HepG2 (cell line): ENCODE results near the gene PLXND1. TPM values are rescaled to one million over a fixed set of nuclear protein-coding genes. Genes with fewer than 3 reads are reported as not detected.
A peak's percentile ranks its signal among the peaks of the same experiment; 100 is the strongest.

Source experiments
- ARNTL ChIP-seq: sonication (generic); formaldehyde crosslinking; IDR thresholded peaks from 2 replicates; pipeline ENCODE4 v1.4.0; 2020; ENCODE audit warnings: mild to moderate bottlenecking, missing genetic modification reagents
- BRCA1 ChIP-seq: sonication (generic); formaldehyde crosslinking; IDR thresholded peaks from 2 replicates; pipeline ENCODE4 v1.4.0; 2020; ENCODE audit warnings: missing genetic modification reagents
- EED ChIP-seq: sonication (generic); formaldehyde crosslinking; IDR thresholded peaks from 2 replicates; pipeline ENCODE4 v1.5.0; 2020; ENCODE audit warnings: mild to moderate bottlenecking, missing genetic modification reagents
- EP300 ChIP-seq, 3 experiments: sonication (generic) in 1 of 3; formaldehyde crosslinking in 1 of 3; IDR thresholded peaks; 2 replicates each; pipeline versions ENCODE4 v1.5.1 to v1.6.1; 2011 to 2020; ENCODE audit warnings: low read depth in 2 of 3, low read length in 2 of 3, borderline replicate concordance in 1 of 3, improper control_type of control experiment in 1 of 3, mild to moderate bottlenecking in 1 of 3, missing genetic modification reagents in 1 of 3, moderate library complexity in 1 of 3
- GABPA ChIP-seq, 2 experiments: IDR thresholded peaks; 2 replicates each; pipeline ENCODE4 v1.6.1; 2011 to 2016; ENCODE audit warnings: low read depth in 2 of 2, low read length in 1 of 2, missing biosample characterization in 1 of 2, missing genetic modification characterization in 1 of 2
- GATAD2A ChIP-seq: IDR thresholded peaks from 2 replicates; pipeline ENCODE4 v1.6.1; 2016
- HNF4A ChIP-seq: sonication (generic); formaldehyde crosslinking; IDR thresholded peaks from 2 replicates; pipeline ENCODE4 v1.4.0; 2020; ENCODE audit warnings: missing genetic modification reagents
- HNF4G ChIP-seq, 2 experiments: sonication (generic) in 1 of 2; formaldehyde crosslinking in 1 of 2; IDR thresholded peaks; 2 replicates each; pipeline versions ENCODE4 v1.4.0 to v1.6.1; 2011 to 2020; ENCODE audit warnings: borderline replicate concordance in 2 of 2, low read depth in 2 of 2, mild to moderate bottlenecking in 2 of 2, low read length in 1 of 2, missing genetic modification reagents in 1 of 2, moderate library complexity in 1 of 2
- HNRNPH1 ChIP-seq: fragments of 200-400 bp; formaldehyde crosslinking; optimal IDR thresholded peaks from 2 replicates; pipeline ENCODE3; 2017; ENCODE audit warnings: mild to moderate bottlenecking, low read depth, low read length
- NONO ChIP-seq, 2 experiments: fragments of 450-650 bp in 1 of 2; sonication (generic) in 1 of 2; formaldehyde crosslinking in 1 of 2; IDR thresholded peaks in 1 of 2; conservative IDR thresholded peaks in 1 of 2; 2 replicates each; pipeline versions ENCODE4 v1.6.1 to v1.8.0; 2017 to 2022; ENCODE audit warnings: mild to moderate bottlenecking in 1 of 2, missing genetic modification reagents in 1 of 2, moderate library complexity in 1 of 2
- PHF5A ChIP-seq: IDR thresholded peaks from one replicate; pipeline ENCODE4 v1.6.1; 2018; ENCODE audit warnings: low read depth, missing genetic modification reagents; ENCODE audit not compliant: unreplicated experiment
- PHF8 ChIP-seq: sonication (generic); formaldehyde crosslinking; IDR thresholded peaks from 2 replicates; pipeline ENCODE4 v1.5.0; 2020; ENCODE audit warnings: missing genetic modification reagents
- RFX3 ChIP-seq: IDR thresholded peaks from 2 replicates; pipeline ENCODE4 v1.6.1; 2016; ENCODE audit warnings: missing biosample characterization, missing genetic modification reagents
- TARDBP ChIP-seq: sonication (generic); formaldehyde crosslinking; IDR thresholded peaks from 2 replicates; pipeline ENCODE4 v1.8.0; 2022; ENCODE audit warnings: mild to moderate bottlenecking, missing genetic modification reagents
- TBX2 ChIP-seq: sonication (generic); formaldehyde crosslinking; IDR thresholded peaks from 2 replicates; pipeline ENCODE4 v1.5.0; 2020; ENCODE audit warnings: missing genetic modification reagents, mild to moderate bottlenecking, borderline replicate concordance
- THAP9 ChIP-seq: sonication (generic); formaldehyde crosslinking; IDR thresholded peaks from 2 replicates; pipeline ENCODE4; 2020; ENCODE audit warnings: missing genetic modification reagents, mild to moderate bottlenecking, borderline replicate concordance
- ZGPAT ChIP-seq: IDR thresholded peaks from 2 replicates; pipeline ENCODE4 v1.6.1; 2016; ENCODE audit warnings: mild to moderate bottlenecking
- ZNF747 ChIP-seq: sonication (generic); formaldehyde crosslinking; IDR thresholded peaks from 2 replicates; pipeline ENCODE4 v1.8.1; 2023; ENCODE audit warnings: missing genetic modification reagents, mild to moderate bottlenecking, borderline replicate concordance
- ZNF772 ChIP-seq: sonication (generic); formaldehyde crosslinking; IDR thresholded peaks from 2 replicates; pipeline ENCODE4 v1.5.0; 2020; ENCODE audit warnings: mild to moderate bottlenecking, missing genetic modification reagents
- ZNF788 ChIP-seq: sonication (generic); formaldehyde crosslinking; IDR thresholded peaks from 2 replicates; pipeline ENCODE4 v1.5.0; 2020; ENCODE audit warnings: mild to moderate bottlenecking, missing genetic modification reagents, borderline replicate concordance
- polyA plus RNA-seq, 8 experiments: library from polyadenylated mRNA; depleted of rRNA in 3 of 8; stranded (reverse) in 7 of 8; unstranded in 1 of 8; fragments of >200 nt; fragmentation: Illumina TruSeq in 4 of 8; extraction: Trizol in 4 of 8; gene quantifications; 2 replicates each; pipeline versions ENCODE4 v1.2.1 to v1.2.3, GENCODE V29; 2011 to 2016; ENCODE audit warnings: low read depth in 4 of 8, missing spikeins in 1 of 8, mixed read lengths in 1 of 8; ENCODE audit not compliant: insufficient read depth in 1 of 8
- total RNA-seq, 5 experiments: library from RNA; depleted of rRNA; stranded (reverse); fragments of >200 nt; fragmentation: Illumina TruSeq; extraction: Trizol; gene quantifications; 2 replicates each; pipeline ENCODE4 v1.2.3, GENCODE V29; 2016; ENCODE audit warnings: low read depth in 1 of 5
- TF ChIP-seq, protein P1 (sequence below), 2 experiments: fragments of 450-650 bp in 1 of 2; sonication (generic) in 1 of 2; formaldehyde crosslinking; IDR thresholded peaks; 2 replicates each; pipeline versions ENCODE4 v1.5.0 to v1.8.0; 2020 to 2022; ENCODE audit warnings: mild to moderate bottlenecking in 1 of 2, missing genetic modification reagents in 1 of 2
- TF ChIP-seq, protein P2 (sequence below): sonication (generic); formaldehyde crosslinking; IDR thresholded peaks from 2 replicates; pipeline ENCODE4 v1.5.1; 2020; ENCODE audit warnings: mild to moderate bottlenecking, moderate library complexity, missing genetic modification reagents

The PLXND1 gene
- total and polyA plus RNA-seq, 2 of the 13 experiments (the other 11 are each of a cell fraction or from before 2014, with no cell fraction given): 15.9 to 42.0 TPM

DNA sequence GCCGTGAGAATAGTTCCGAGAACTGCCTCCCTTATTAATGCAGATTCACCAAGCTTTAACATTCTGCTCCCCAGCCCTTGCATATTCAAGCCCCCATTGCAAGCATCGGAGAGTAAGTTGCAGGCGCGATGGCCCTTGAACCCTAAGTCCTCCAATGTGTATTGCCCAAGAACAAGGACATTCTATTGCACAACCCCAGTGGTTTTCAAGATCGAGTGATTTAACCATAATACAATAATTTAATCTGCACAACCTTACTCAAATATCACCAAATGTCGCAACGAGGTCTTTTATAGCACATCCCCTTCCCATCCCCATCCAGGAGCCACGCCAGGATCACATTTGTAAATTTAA, 21.7 kb upstream of the PLXND1 start (continued):
- TF ChIP-seq ZNF788 (CRISPR knock-in tag) (peak; percentile 4; the same call in 1 of the 2 replicates), PHF8 (CRISPR knock-in tag) (no peak), THAP9 (CRISPR knock-in tag) (no peak), TBX2 (0 out of 2 replicates have a peak, but pooled peaks have one; percentile 13), HNF4A (CRISPR knock-in tag) (peak; percentile 79), GATAD2A (CRISPR knock-in tag) (peak; percentile 85), RFX3 (CRISPR knock-in tag) (peak; percentile 12; the same call in 1 of the 2 replicates), NONO (IDR thresholded peaks at IDR 0.05) (no peak), NONO (CRISPR knock-in tag; conservative IDR thresholded peaks at IDR 0.05) (no peak), TARDBP (0 out of 2 replicates have a peak, but pooled peaks have one; percentile 31), EP300 (IDR thresholded peaks at IDR 0.05; ENCODE audit: low read depth in 2 of 2, low read length in 2 of 2) (no peak), EP300 (CRISPR knock-in tag; IDR thresholded peaks at IDR 0.05; ENCODE audit: borderline replicate concordance) (no peak), EED (CRISPR knock-in tag) (0 out of 2 replicates have a peak, but pooled peaks have one; percentile 13), ZGPAT (CRISPR knock-in tag) (0 out of 2 replicates have a peak, but pooled peaks have one; percentile 32), PHF5A (CRISPR knock-in tag) (no peak), HNF4G (IDR thresholded peaks at IDR 0.05; ENCODE audit: borderline replicate concordance, low read depth, low read length) (peak; percentile 76), HNF4G (CRISPR knock-in tag; IDR thresholded peaks at IDR 0.05; ENCODE audit: borderline replicate concordance, low read depth) (no peak), ARNTL (no peak), GABPA (IDR thresholded peaks at IDR 0.05; ENCODE audit: low read depth, low read length) (no peak), GABPA (CRISPR knock-in tag; IDR thresholded peaks at IDR 0.05; ENCODE audit: low read depth) (0 out of 2 replicates have a peak, but pooled peaks have one; percentile 26), ZNF772 (CRISPR knock-in tag) (0 out of 2 replicates have a peak, but pooled peaks have one; percentile 69), BRCA1 (CRISPR knock-in tag) (no peak), ZNF747 (CRISPR knock-in tag) (0 out of 2 replicates have a peak, but pooled peaks have one; percentile 4), HNRNPH1 (no peak)
- TF ChIP-seq, protein P1, sequence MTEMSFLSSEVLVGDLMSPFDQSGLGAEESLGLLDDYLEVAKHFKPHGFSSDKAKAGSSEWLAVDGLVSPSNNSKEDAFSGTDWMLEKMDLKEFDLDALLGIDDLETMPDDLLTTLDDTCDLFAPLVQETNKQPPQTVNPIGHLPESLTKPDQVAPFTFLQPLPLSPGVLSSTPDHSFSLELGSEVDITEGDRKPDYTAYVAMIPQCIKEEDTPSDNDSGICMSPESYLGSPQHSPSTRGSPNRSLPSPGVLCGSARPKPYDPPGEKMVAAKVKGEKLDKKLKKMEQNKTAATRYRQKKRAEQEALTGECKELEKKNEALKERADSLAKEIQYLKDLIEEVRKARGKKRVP (CRISPR knock-in tag; IDR thresholded peaks at IDR 0.05): 0 out of 4 replicates have a peak, but pooled peaks of 1 of the 2 experiments have one; percentile 31
- TF ChIP-seq, protein P2, sequence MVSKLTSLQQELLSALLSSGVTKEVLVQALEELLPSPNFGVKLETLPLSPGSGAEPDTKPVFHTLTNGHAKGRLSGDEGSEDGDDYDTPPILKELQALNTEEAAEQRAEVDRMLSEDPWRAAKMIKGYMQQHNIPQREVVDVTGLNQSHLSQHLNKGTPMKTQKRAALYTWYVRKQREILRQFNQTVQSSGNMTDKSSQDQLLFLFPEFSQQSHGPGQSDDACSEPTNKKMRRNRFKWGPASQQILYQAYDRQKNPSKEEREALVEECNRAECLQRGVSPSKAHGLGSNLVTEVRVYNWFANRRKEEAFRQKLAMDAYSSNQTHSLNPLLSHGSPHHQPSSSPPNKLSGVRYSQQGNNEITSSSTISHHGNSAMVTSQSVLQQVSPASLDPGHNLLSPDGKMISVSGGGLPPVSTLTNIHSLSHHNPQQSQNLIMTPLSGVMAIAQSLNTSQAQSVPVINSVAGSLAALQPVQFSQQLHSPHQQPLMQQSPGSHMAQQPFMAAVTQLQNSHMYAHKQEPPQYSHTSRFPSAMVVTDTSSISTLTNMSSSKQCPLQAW (CRISPR knock-in tag): no peak
